ENCODE measurements around the gene ALDH2. TPM values are rescaled to one million over a fixed set of nuclear protein-coding genes. Genes with fewer than 3 reads are reported as not detected.

The ALDH2 gene
- total RNA-seq, 2 donors from 2014 or later, result 107 to 164 TPM

GRCh38 chr12:111757361-111758119 is 9.2 kb upstream of the ALDH2 start:
- intact Hi-C loops (cut with DNase I), result no loop called here
- no peaks in the 10 kb centered on the region for H3K9me3 ChIP-seq
- WGBS, result 32% methylated on average over 13 of the region's 15 CpGs
- H3K4me3 ChIP-seq, result no peak overlapping the region
- peaks cover 19% of the 10 kb centered on the region for H3K4me1 ChIP-seq (replicated peaks)
- peak; percentile 61 for DNase-seq (ENCODE audit: low spot score)
- peak overlapping the region; percentile 85 to 87 for H3K27ac ChIP-seq
- no peaks in the 10 kb centered on the region for H3K36me3 ChIP-seq
- no peak for TF ChIP-seq CTCF (IDR thresholded peaks at IDR 0.05)
- TF ChIP-seq POLR2A (IDR thresholded peaks at IDR 0.05), result no peak
- TF ChIP-seq POLR2AphosphoS5 (IDR thresholded peaks at IDR 0.05), result no peak
- H3K27me3 ChIP-seq (replicated peaks; ENCODE audit: insufficient read depth), result no peaks in the 10 kb centered on the region

- DNase-seq (ENCODE audit: low spot score), result peak; percentile 90
- Histone ChIP-seq H3K4me1 (replicated peaks) (peaks cover 19% of the 10 kb centered on the region), H3K36me3 (no peaks in the 10 kb centered on the region), H3K4me3 (no peak overlapping the region), H3K27me3 (replicated peaks; ENCODE audit: insufficient read depth) (no peaks in the 10 kb centered on the region), H3K27ac (peak overlapping the region; percentile 85 to 87), H3K9me3 (no peaks in the 10 kb centered on the region)
- intact Hi-C loops (cut with DNase I), result no loop called here
- 39% methylated on average over 9 of the region's 9 CpGs for WGBS
- TF ChIP-seq CTCF (IDR thresholded peaks at IDR 0.05) (no peak), POLR2AphosphoS5 (IDR thresholded peaks at IDR 0.05) (peak; percentile 79), POLR2A (IDR thresholded peaks at IDR 0.05) (peak; percentile 10)
These were observed 8.6 kb upstream of the ALDH2 start for GRCh38 chr12:111758120-111758561.

- Histone ChIP-seq H3K9me3 (no peaks in the 10 kb centered on the region), H3K27me3 (replicated peaks; ENCODE audit: insufficient read depth) (no peaks in the 10 kb centered on the region), H3K4me1 (replicated peaks) (peaks cover 19% of the 10 kb centered on the region), H3K36me3 (no peaks in the 10 kb centered on the region), H3K27ac (peak overlapping the region; percentile 85 to 87), H3K4me3 (no peak overlapping the region)
- 89% methylated on average over 7 of the region's 7 CpGs for WGBS
- TF ChIP-seq CTCF (IDR thresholded peaks at IDR 0.05) (no peak), POLR2A (IDR thresholded peaks at IDR 0.05) (no peak), POLR2AphosphoS5 (IDR thresholded peaks at IDR 0.05) (no peak)
- no peak for DNase-seq (ENCODE audit: low spot score)
- intact Hi-C loops (cut with DNase I), result no loop called here
These were observed 7.5 kb upstream of the ALDH2 start for GRCh38 chr12:111759271-111759670.

- TF ChIP-seq POLR2AphosphoS5 (IDR thresholded peaks at IDR 0.05) (no peak), CTCF (IDR thresholded peaks at IDR 0.05) (no peak), POLR2A (IDR thresholded peaks at IDR 0.05) (no peak)
- no peak for DNase-seq (ENCODE audit: low spot score)
- intact Hi-C loops (cut with DNase I), result no loop called here
- Histone ChIP-seq H3K4me3 (no peak overlapping the region), H3K36me3 (no peaks in the 10 kb centered on the region), H3K27ac (no peak overlapping the region), H3K4me1 (replicated peaks) (peaks cover 19% of the 10 kb centered on the region), H3K27me3 (replicated peaks; ENCODE audit: insufficient read depth) (no peaks in the 10 kb centered on the region), H3K9me3 (no peaks in the 10 kb centered on the region)
- 90% methylated on average over 9 of the region's 9 CpGs for WGBS
These were observed 6.7 kb upstream of the ALDH2 start for GRCh38 chr12:111759991-111760390.

- DNase-seq (ENCODE audit: low spot score), result no peak
- Histone ChIP-seq H3K4me1 (replicated peaks) (peaks cover 19% of the 10 kb centered on the region), H3K27ac (no peak overlapping the region), H3K27me3 (replicated peaks; ENCODE audit: insufficient read depth) (no peaks in the 10 kb centered on the region), H3K4me3 (no peak overlapping the region), H3K9me3 (no peaks in the 10 kb centered on the region), H3K36me3 (no peaks in the 10 kb centered on the region)
- TF ChIP-seq POLR2AphosphoS5 (IDR thresholded peaks at IDR 0.05), result no peak
- TF ChIP-seq POLR2A (IDR thresholded peaks at IDR 0.05), result no peak
- TF ChIP-seq CTCF (IDR thresholded peaks at IDR 0.05), result no peak
- WGBS, result 73% methylated on average over 5 of the region's 5 CpGs
- intact Hi-C loops (cut with DNase I), result no loop called here
These were observed 5.6 kb upstream of the ALDH2 start for GRCh38 chr12:111761099-111761498.
